Stomach (tissue), 9 donors: ENCODE measurements around the gene MFAP4. TPM values are rescaled to one million over a fixed set of nuclear protein-coding genes. Genes with fewer than 3 reads are reported as not detected.
A peak's percentile ranks its signal among the peaks of the same experiment; 100 is the strongest.

Experiments
- DNase-seq, 2 donors: peaks; one replicate each; pipeline versions ENCODE4 v3.0.0 to v3.0.0-alpha.2; 2013 to 2019
- H3K27ac ChIP-seq, 5 donors: fragments of 200-600 bp in 4 of 5; sonication (generic) in 4 of 5; one replicate each; pipeline ENCODE4 v1.5.1; 2013 to 2019; ENCODE audit warnings: mild to moderate bottlenecking in 1 of 5, moderate library complexity in 1 of 5
- H3K27me3 ChIP-seq, 3 donors: fragments of 200-600 bp; sonication (generic); one replicate each; pipeline ENCODE4 v1.5.1; 2017 to 2019; ENCODE audit warnings: mixed run types in 1 of 3
- H3K36me3 ChIP-seq, 4 donors: fragments of 200-600 bp; sonication (generic); 1 replicate in 3 of 4; 2 replicates in 1 of 4; pipeline ENCODE4 v1.5.1; 2016 to 2019
- H3K4me1 ChIP-seq, 4 donors: fragments of 200-600 bp; sonication (generic); one replicate each; pipeline ENCODE4 v1.5.1; 2016 to 2019
- H3K4me3 ChIP-seq, 4 donors: fragments of 200-600 bp; sonication (generic) in 3 of 4; one replicate each; pipeline ENCODE4 v1.5.1; 2016 to 2019; ENCODE audit warnings: mild to moderate bottlenecking in 1 of 4
- H3K9me3 ChIP-seq, 4 donors: fragments of 200-600 bp; sonication (generic); one replicate each; pipeline ENCODE4 v1.5.1; 2016 to 2019
- EP300 ChIP-seq: sonication (generic); formaldehyde crosslinking; IDR thresholded peaks from one replicate; pipeline ENCODE4 v1.6.1; 2017; ENCODE audit warnings: antibody characterized with exemption
- POLR2A ChIP-seq, 4 donors: fragments of 450-650 bp; IDR thresholded peaks; one replicate each; pipeline ENCODE4 v1.6.1; 2016; ENCODE audit warnings: antibody characterized with exemption in 4 of 4, control low read depth in 2 of 4, mild to moderate bottlenecking in 1 of 4, moderate library complexity in 1 of 4
- POLR2AphosphoS5 ChIP-seq, 3 donors: sonication (generic); formaldehyde crosslinking; IDR thresholded peaks; one replicate each; pipeline ENCODE4 v1.6.1; 2016; ENCODE audit warnings: antibody characterized with exemption in 3 of 3
- WGBS, 5 donors: extraction: QIAGEN DNeasy Blood & Tissue Kit in 3 of 5; methylation state at CpG; one replicate each; pipeline versions ENCODE4 v1.1.5 to v1.1.7; 2013 to 2018; 5-methylcytosine and 5-hydroxymethylcytosine counted together
- intact Hi-C: fragments of 100-400 bp; cut with DNase I; formaldehyde crosslinking; loops from one replicate; pipeline ENCODE4 v1.15.1; 2023; ENCODE audit warnings: low total_unique reads
- polyA plus RNA-seq, 3 donors: library from polyadenylated mRNA; stranded (reverse); fragments of 200-250 nt; gene quantifications; one replicate each; pipeline ENCODE4 v1.2.3, GENCODE V29; 2013
- total RNA-seq, 5 donors: library from RNA; depleted of rRNA; stranded (reverse); fragments of >200 nt; gene quantifications; one replicate each; pipeline versions ENCODE4 v1.1.0 to v1.2.3, GENCODE V29; 2014 to 2016
- TF ChIP-seq, protein P1 (sequence below), 7 experiments: fragments of 450-650 bp in 4 of 7; fragments of 200-600 bp in 3 of 7; sonication (generic) in 3 of 7; IDR thresholded peaks; one replicate each; pipeline ENCODE4 v1.5.1; 2016 to 2019; ENCODE audit warnings: antibody characterized with exemption in 7 of 7, control low read depth in 2 of 7, mild to moderate bottlenecking in 1 of 7
- donor health status: healthy with polysubstance abuse.
- donor health status: Bipolar disorder and iron deficiency.
- donor health status: healthy.

The MFAP4 gene
- total and polyA plus RNA-seq, 8 donors, result 29.3 to 125 (median 55.4) TPM

GRCh38 chr17:19387921-19388521, 1.0 kb upstream of the MFAP4 start:
- no peak overlapping the region for H3K4me3 ChIP-seq
- no peaks in the 10 kb centered on the region for H3K27me3 ChIP-seq
- no peaks in the 10 kb centered on the region for H3K9me3 ChIP-seq
- DNase-seq, result no peak
- 58 to 79% (median 71%) methylated on average over 2 of the region's 2 CpGs for WGBS, 5 donors
- H3K36me3 ChIP-seq, result peaks cover 13 to 27% (median 18%) of the 10 kb centered on the region in 4 donors
- H3K4me1 ChIP-seq, result peaks cover 55 to 84% (median 63%) of the 10 kb centered on the region in 4 donors
- no peak for TF ChIP-seq POLR2AphosphoS5 (IDR thresholded peaks at IDR 0.05)
- TF ChIP-seq EP300, result no peak
- TF ChIP-seq, protein P1, sequence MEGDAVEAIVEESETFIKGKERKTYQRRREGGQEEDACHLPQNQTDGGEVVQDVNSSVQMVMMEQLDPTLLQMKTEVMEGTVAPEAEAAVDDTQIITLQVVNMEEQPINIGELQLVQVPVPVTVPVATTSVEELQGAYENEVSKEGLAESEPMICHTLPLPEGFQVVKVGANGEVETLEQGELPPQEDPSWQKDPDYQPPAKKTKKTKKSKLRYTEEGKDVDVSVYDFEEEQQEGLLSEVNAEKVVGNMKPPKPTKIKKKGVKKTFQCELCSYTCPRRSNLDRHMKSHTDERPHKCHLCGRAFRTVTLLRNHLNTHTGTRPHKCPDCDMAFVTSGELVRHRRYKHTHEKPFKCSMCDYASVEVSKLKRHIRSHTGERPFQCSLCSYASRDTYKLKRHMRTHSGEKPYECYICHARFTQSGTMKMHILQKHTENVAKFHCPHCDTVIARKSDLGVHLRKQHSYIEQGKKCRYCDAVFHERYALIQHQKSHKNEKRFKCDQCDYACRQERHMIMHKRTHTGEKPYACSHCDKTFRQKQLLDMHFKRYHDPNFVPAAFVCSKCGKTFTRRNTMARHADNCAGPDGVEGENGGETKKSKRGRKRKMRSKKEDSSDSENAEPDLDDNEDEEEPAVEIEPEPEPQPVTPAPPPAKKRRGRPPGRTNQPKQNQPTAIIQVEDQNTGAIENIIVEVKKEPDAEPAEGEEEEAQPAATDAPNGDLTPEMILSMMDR (IDR thresholded peaks at IDR 0.05), result no peak
- no peak for TF ChIP-seq POLR2A (IDR thresholded peaks at IDR 0.05)
- intact Hi-C loops, result no loop called here
- H3K27ac ChIP-seq, result peak overlapping the region; percentile 52 to 94 (median 89)

- H3K4me1 ChIP-seq, result peaks cover 65 to 88% (median 77%) of the 10 kb centered on the region in 4 donors
- H3K9me3 ChIP-seq, result no peaks in the 10 kb centered on the region
- intact Hi-C loops, result no loop called here
- H3K36me3 ChIP-seq, result peaks cover 30 to 44% (median 36%) of the 10 kb centered on the region in 4 donors
- no peaks in the 10 kb centered on the region for H3K27me3 ChIP-seq
- peak; percentile 51 to 54 for DNase-seq
- TF ChIP-seq POLR2A (IDR thresholded peaks at IDR 0.05), result no peak
- no peak for TF ChIP-seq EP300
- TF ChIP-seq, protein P1 (IDR thresholded peaks at IDR 0.05), result no peak
- TF ChIP-seq POLR2AphosphoS5 (IDR thresholded peaks at IDR 0.05), result peak in 2 of 3 donors; percentile 11 to 43
- H3K4me3 ChIP-seq, result peak overlapping the region; percentile 19 to 28 (median 24)
- H3K27ac ChIP-seq, result peak overlapping the region; percentile 57 to 94 (median 89)
- WGBS, 5 donors, result 42 to 65% (median 57%) methylated on average over 16 to 20 of the region's 20 CpGs
Measured at GRCh38 chr17:19386051-19386929, 700 bp downstream of the MFAP4 start.

DNA sequence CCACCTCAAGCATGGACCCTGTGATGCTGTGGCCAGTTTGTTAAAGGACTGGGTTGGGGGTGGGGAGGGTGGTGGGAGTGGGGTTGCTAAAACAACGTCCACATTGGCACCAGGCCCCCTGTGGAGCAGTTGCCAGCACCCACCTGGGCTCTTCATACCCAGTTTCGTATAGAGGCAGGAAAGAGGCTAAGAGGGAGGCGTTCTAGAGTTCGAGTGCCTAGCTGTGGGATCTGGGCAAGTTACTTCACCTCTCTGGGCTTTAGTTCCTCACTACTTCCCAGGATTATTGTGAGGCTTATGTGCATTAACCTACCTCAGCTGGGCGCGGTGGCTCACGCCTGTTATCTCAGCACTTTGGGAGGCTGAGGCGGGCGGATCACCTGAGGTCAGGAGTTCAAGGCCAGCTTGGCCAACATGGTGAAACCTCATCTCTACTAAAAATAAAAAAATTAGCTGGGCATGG, 1.4 kb downstream of the MFAP4 start:
- Histone ChIP-seq H3K27me3 (no peaks in the 10 kb centered on the region), H3K36me3 (peaks cover 38 to 51% (median 43%) of the 10 kb centered on the region in 4 donors), H3K4me1 (peaks cover 65 to 96% (median 81%) of the 10 kb centered on the region in 4 donors), H3K27ac (peak overlapping the region; percentile 40 to 94 (median 89)), H3K9me3 (no peaks in the 10 kb centered on the region), H3K4me3 (peak overlapping the region; percentile 0 to 26 (median 14))
- intact Hi-C loops, result no loop called here
- DNase-seq, result no peak
- TF ChIP-seq POLR2AphosphoS5 (IDR thresholded peaks at IDR 0.05) (no peak), EP300 (no peak), POLR2A (IDR thresholded peaks at IDR 0.05) (no peak)
- TF ChIP-seq, protein P1 (IDR thresholded peaks at IDR 0.05), result no peak
- WGBS, 5 donors, result 68 to 85% (median 75%) methylated on average over 9 of the region's 9 CpGs

GRCh38 chr17:19384723-19385391, 2.1 kb downstream of the MFAP4 start:
- 29 to 35% (median 30%) methylated on average over 11 to 16 of the region's 16 CpGs for WGBS, 5 donors
- peak; percentile 76 to 94 for DNase-seq
- H3K27me3 ChIP-seq, result no peaks in the 10 kb centered on the region
- intact Hi-C loops, result no loop called here
- TF ChIP-seq POLR2A (IDR thresholded peaks at IDR 0.05) (no peak), EP300 (peak; percentile 37), POLR2AphosphoS5 (IDR thresholded peaks at IDR 0.05) (peak in 2 of 3 donors; percentile 73 to 85)
- TF ChIP-seq, protein P1 (IDR thresholded peaks at IDR 0.05), result no peak
- H3K4me1 ChIP-seq, result peaks cover 65 to 97% (median 86%) of the 10 kb centered on the region in 4 donors
- peak overlapping the region; percentile 0 to 15 (median 13) for H3K4me3 ChIP-seq
- H3K36me3 ChIP-seq, result peaks cover 42 to 58% (median 50%) of the 10 kb centered on the region in 4 donors
- H3K9me3 ChIP-seq, result no peaks in the 10 kb centered on the region
- H3K27ac ChIP-seq, result peak overlapping the region; percentile 40 to 94 (median 89)
